SK-N-SH treated with all-trans-retinoic acid at 6 μM for 48 hours (cell line): ENCODE results near the gene HMCN2.

Experiments used
- ARNTL ChIP-seq: fragments of 450-650 bp; formaldehyde crosslinking; IDR thresholded peaks from 2 replicates; pipeline ENCODE4 v1.5.0; 2020; ENCODE audit warnings: low read depth, mild to moderate bottlenecking, moderate library complexity, borderline replicate concordance
- OSR1 ChIP-seq: fragments of 250-450 bp; sonication (Bioruptor Pico); IDR thresholded peaks from 2 replicates; pipeline ENCODE4 v1.8.0; 2022; ENCODE audit warnings: moderate library complexity, mild to moderate bottlenecking, inconsistent platforms
- POU6F1 ChIP-seq: fragments of 250-450 bp; sonication (Bioruptor Pico); IDR thresholded peaks from 2 replicates; pipeline ENCODE4 v1.8.0; 2021; ENCODE audit warnings: low read depth, mild to moderate bottlenecking, moderate library complexity, borderline replicate concordance
- ZNF565 ChIP-seq: fragments of 450-650 bp; formaldehyde crosslinking; conservative IDR thresholded peaks from 2 replicates; pipeline ENCODE4 v1.5.0; 2020; ENCODE audit warnings: low read depth, mild to moderate bottlenecking, moderate library complexity
- ZNF70 ChIP-seq: fragments of 450-650 bp; formaldehyde crosslinking; IDR thresholded peaks from 2 replicates; pipeline ENCODE4 v1.5.0; 2020; ENCODE audit warnings: mild to moderate bottlenecking, moderate library complexity

- TF ChIP-seq ZNF70 (CRISPR knock-in tag): no peak
- TF ChIP-seq ARNTL (CRISPR knock-in tag): no peak
- no peak for TF ChIP-seq ZNF565 (CRISPR knock-in tag)
- no peak for TF ChIP-seq OSR1
- TF ChIP-seq POU6F1 (CRISPR knock-in tag): no peak
Measured at GRCh38 chr9:130239741-130240241, 25.8 kb upstream of the HMCN2 start.
